GM19438 (cell line): ENCODE data around the gene ASIC4.

ENCODE experiments used
- ATAC-seq: cut with Tn5 transposase; IDR thresholded peaks from one replicate; pipeline ENCODE4 v1.9.1; 2021; ENCODE audit warnings: low read depth; ENCODE audit not compliant: unreplicated experiment

Gene ASIC4

DNA sequence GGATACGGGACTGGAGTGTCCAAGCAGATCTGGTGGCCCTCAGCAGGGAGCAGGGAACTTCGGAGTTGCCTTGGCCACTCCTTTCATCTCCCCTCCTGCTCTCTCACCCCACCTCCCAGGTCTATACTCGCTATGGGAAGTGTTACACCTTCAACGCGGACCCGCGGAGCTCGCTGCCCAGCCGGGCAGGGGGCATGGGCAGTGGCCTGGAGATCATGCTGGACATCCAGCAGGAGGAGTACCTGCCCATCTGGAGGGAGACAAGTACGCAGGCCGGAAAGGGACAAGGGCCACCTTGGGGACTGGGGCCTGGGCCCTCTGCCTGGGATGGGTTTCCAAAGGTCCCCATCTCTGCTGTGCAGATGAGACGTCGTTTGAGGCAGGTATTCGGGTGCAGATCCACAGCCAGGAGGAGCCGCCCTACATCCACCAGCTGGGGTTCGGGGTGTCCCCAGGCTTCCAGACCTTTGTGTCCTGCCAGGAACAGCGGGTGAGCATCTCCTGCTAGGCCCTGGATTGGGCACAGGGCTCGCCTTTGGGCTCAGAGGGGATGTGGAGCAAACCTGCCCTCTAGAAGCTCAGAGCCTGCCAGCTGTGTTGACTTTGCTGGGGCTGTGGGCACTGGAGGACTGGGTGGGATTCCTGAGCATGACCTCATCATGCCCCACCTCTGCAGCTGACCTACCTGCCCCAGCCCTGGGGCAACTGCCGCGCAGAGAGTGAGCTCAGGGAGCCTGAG is 17.5 kb downstream of the ASIC4 start:
- no peak for ATAC-seq

DNA sequence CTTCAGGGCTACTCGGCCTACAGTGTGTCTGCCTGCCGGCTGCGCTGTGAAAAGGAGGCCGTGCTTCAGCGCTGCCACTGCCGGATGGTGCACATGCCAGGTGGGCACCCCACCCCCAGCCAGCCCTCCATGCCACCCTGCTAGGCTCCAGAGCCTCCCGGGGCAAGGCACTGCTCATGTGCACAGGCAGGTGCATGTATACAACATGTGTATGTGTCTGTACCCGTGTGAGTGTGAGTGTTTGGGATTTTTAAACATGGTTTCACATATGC is 18.0 kb downstream of the ASIC4 start:
- ATAC-seq: no peak

DNA sequence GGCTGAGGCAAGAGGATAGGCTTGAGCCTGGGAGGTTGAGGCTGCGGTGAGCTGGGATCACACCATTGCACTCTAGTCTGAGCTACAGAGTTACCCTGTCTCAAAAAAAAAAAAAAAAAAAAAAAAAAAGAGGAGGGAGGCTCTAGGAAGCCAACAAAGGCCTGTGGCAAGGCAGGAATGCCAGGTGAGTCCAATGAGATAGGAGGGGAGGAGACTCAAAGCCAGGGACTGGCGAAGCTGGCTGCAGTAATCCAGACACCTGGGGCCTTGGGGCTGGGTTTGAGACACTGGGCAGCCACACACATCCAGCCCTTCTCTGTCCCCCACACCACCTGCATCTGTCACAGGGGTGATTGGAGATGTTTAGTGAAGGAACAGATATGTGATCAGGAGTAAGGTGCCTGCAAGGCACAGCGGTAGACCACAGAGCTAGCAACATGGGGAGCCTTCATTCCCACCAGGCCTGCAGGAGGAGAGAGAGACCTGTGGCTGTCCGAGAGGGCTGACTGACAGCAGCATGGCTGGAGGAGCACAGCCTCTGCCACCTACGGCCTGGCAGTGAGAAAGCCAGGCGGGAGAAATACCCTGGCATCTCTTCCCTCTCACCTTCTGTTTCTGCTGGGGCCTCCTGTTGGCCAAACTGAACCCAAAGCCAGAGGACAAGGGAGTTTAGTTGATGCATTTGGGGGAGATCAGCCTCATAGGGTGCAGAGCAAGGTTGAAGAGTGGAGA is 19.8 kb downstream of the ASIC4 start:
- no peak for ATAC-seq

DNA sequence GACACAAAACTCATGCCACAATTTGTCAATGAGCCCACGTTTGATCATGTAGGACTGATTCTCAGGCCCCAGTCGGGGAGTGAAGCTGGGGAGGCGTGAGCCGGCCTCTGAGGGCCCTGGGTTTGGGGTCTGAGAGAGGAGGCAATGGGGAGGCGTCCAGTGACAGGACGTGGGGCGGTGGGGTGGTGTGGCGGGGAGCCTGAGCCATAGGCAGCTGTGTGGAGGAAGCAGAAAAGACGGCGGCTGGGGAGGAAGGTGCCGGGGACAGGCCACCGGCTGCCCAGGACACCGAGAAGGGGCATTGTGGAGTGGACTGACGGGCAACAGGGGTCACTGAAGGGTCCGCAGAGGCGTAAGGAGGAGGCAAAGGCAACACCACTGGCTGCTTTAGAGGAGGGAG is 22.1 kb downstream of the ASIC4 start:
- ATAC-seq: no peak

DNA sequence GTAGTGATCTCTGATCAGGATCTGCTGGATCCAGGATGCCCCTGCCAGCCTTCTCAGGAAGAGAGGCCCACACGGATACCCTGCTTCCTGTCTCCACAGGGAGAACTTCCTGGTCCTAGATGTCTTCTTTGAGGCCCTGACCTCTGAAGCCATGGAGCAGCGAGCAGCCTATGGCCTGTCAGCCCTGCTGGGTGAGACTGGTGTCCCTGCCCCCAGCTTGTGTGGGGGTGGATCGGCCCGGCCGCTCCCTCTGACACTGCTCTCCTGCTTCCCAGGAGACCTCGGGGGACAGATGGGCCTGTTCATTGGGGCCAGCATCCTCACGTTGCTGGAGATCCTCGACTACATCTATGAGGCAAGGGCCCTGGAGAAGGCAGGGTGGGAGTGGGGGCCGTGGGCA is 22.7 kb downstream of the ASIC4 start:
- no peak for ATAC-seq

DNA sequence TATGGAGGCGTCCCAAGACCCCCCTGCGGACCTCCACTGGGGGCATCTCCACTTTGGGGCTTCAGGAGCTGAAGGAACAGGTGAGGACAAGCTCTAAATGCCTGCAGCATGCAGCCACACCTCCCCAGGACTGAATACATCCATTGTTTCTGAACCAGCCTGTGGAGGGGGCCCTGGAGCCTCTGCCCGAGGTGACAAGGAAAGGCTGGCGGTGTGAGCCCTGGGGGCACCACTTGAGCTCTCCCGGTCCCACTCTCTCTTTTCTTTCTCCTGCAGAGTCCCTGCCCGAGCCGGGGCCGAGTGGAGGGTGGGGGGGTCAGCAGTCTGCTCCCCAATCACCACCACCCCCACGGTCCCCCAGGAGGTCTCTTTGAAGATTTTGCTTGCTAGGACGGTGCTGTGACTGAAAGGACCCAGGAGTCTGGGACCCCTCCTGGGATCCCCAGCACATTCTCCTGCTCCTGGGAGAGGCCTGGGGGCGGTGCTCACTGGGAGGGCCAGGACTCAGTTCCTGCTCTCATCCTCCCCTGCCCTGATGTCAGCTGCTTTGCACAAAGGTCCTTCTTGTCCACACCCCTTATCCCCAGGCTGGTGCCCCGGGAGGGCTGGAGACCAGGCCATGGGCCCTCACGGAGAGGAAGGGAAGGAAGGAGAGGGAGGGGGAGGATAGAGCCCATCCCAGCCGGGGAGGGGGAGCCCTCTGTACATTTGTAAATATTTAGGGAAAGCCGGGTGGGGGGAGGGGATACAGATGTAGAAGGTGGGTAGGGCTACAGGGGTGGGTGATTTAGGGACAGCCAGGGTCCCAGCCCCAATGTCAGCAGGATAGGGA is 23.6 kb downstream of the ASIC4 start:
- ATAC-seq: no peak

DNA sequence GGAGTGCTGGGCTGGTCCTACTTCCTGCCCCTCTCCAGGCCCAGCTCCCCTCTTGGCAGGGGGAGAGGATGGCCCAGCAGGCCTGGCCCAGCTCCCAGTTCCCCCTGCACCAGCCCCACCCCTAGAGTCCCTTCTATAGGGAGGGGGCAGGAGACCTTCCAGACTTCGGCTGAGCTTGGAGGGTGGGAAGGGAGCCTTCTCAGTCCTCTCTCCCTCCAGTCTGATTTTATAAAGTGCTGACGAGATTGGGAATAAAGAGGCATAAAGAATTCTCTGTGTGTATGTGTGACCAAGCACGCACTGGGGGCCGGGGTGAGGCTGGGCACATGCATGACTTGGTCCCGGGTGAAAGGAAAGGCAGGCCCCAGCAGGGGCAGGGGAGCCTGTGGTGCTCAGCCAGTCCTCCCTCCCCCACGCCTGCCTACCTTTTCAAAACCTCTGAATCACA is 24.2 kb downstream of the ASIC4 start:
- ATAC-seq: no peak

DNA sequence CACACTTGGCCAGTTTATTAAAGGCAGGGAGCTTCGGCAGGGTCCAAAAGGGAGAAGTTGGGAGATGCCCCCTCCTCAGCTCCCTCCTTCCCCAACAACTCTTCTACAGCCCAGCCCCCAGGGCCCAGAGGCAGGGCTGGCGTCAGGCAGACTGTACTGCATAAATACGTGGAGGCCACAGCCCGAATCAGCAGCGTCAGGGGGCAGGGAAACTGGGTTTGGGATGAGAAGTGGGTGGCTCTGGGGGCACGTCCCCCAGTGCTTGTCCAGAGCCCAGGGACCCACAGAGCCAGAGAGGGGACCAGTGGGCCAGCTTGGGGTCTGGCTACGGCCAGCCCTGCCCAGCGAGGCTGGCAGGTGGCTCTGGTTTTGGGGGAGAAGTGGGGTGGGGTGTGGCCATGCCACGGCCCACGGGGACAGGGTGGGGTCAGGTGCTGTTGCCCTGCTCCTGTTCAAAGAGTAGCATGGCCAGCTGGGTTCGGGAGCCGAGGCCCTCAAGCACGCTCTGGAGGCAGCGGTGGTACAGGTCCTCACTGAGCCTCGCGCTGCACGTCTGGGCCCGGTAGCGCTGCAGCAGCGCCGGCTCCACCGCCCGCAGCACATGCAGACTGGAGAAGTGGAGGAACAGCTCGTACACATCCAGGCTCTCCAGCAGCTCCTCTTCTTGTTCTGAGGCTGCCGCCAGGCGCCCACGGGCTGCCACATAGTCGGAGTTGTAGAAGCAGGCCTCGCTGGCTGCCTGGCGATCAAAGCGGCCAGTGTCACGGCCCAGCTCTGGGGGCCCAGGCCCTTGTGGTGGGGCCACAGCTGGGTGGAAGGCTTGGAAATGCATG is 24.9 kb downstream of the ASIC4 start:
- ATAC-seq: no peak

DNA sequence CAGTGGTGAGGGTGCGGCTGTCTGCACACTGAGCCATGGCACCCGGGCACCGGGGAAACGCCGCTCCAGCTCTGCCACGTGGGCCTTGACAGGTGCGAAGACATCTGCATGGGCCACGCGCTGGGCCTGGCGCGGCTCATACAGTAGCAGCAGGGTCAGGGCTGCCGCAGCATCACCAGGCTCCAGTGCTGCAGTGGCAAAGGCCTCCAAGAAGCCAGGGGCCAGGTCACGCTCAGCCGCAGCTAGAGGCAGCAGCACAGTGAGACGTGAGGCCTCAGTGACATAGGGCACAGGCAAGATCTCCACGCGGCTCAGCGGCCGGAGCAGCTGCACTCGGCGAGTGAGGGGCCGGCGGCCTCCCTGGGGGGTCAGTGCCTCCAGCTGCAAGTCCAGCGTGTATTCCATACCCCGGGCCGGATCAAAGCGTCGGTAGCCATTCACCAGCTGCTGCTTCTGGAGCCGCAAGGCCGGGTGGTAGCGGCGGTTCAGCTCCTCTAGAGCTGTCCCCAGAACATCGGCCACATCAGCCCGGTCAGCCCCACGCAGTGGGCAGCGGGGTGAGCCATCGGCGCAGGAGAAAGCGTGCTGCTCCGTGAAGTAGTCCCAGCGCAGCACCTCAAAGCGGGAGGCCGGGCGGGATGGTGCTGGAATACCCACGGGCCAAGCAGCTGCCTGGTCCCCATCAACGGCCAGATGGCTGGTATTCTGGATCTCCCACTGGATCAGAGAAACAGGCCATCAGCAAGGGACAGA is 25.8 kb downstream of the ASIC4 start:
- ATAC-seq: no peak

DNA sequence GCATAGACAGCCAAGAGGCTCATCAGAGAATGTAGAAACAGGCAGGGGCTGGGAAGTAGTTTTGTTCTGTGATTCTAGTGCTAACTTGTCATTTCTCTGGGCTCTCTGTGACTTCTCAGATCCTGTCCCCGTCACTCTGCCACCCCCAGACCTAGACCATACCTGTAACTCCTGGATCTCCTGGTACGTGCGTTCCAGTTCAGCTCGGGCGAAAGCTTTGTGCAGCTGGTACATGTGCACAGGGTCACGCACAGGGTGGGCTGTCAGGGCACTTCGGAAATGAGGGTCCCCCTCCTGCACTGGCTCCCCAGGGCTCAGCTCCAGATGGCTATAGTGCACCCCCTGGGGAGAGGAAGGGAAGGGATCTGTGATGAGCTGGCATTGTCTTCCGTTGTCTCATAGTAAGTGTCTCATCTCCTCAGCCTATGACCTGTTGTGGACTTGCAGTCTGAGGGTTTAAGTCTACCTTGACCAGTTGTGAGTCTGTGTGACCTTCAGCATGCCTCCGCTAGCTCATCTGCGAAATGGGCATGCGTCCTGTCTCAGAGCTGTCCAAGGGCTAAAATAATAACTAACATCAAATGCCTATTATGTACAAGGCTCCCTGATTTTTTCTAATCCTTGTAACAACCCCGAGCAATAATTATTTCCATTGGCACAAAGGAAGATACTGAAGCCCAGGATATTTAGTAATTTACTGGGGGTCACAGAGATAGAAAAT is 26.7 kb downstream of the ASIC4 start:
- no peak for ATAC-seq

DNA sequence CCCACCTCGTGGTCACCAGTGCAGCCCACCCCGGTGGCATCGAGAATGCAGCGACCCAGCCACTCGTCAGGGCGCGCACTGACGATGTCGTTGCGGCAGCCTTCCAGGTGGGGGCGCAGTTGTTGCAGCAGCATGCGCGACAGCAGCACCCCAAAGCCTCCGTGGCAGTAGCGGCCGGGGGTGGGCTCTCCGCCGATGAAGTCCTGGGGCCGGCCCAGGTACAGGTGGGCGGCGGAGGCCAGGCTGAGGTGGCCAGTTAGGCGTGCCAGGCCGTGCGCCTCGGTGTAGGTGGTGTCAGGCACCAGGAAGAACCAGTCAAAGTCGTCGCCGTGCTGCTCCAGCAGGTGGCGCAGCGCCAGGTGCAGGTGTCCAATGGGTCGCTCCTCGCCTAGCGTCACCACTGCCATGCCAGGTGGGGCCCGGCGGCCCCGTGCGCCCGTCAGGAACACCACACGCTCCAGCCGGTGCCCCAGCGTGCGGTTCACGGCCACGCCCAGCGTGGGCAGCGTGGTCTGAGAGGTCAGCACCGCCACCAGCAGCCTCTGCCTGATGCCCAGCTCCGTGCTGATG is 27.4 kb downstream of the ASIC4 start:
- ATAC-seq: peak; percentile 48

DNA sequence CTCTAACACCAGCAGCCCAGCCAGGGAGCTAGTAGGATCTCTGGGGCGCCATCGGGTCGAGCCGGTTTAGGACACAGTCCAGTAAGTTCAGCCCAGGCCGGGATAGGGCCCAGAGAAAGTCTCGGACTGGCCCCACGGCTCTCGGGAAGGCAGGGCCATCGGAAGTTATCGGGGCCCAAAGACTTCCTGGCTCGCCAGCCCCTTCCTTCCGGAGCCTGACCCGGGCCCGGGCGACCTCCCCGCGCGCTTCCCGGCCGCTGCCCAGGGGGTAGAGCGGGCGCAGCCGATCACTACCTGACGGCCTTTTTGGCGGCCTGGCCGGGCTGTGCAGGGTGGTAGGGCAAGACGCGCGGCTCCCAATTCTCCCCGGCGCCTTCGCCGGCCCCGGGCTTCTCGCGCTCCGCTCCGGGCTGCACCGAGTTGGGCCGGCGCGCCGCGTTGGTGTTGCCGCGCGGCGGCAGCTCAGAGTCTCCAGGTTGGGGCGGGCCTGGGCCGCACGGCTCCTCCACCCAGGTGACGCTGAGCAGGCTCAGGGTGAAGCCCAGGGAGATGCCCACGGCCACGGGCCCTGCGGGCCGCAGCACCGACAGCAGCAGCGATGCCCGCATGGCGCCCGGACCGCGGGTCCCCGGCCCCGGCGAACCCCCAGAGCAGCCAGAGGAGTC is 28.8 kb downstream of the ASIC4 start:
- peak; percentile 31 for ATAC-seq

DNA sequence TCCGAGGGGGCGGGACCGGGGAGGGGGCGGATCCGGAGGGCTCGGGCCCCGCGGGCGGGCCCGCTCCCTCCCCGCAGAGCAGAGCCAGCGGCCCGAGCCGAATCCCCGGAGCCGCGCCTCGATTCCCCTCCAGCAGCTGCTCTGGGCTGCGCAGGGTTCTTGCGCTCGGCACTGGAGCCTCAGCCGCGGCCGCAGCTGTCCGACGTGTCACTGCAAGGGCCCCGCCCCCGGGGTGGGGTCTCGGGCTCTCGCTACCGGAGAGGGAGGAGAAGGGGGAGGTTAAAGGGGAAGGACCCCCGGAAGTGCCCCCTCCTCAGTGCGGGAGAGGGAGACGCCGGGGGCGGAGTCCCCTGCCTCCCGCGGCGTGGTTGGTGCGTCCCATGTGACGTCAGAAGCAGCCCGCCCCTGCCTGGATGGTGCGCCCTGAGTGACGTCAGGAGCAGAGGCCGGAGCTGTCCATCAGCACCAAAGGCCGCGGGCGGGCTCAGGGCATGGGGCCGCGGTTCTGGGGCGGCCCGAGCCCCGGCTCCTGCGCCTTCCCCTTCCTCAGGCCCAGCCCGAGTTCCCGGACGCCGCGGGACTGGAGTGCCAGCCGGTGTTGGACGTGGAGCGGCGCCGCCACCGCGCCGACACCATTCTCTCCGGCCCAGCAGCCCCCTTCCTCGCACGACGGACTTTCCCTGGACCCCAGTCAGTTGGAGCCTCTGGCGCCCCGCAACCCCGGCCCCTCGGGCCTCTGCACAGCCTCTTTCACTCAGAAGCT is 29.5 kb downstream of the ASIC4 start, which contains the start of the genes CHPF and TMEM198:
Gene CHPF, minus strand, starts transcription at position 214 of the 763 bp plus-strand sequence. CDS start 271 bp downstream, outside the sequence.
Gene TMEM198, plus strand, starts transcription at position 433 of the 763 bp plus-strand sequence. CDS start 700 bp downstream, outside the sequence.
- ATAC-seq: peak; percentile 66

DNA sequence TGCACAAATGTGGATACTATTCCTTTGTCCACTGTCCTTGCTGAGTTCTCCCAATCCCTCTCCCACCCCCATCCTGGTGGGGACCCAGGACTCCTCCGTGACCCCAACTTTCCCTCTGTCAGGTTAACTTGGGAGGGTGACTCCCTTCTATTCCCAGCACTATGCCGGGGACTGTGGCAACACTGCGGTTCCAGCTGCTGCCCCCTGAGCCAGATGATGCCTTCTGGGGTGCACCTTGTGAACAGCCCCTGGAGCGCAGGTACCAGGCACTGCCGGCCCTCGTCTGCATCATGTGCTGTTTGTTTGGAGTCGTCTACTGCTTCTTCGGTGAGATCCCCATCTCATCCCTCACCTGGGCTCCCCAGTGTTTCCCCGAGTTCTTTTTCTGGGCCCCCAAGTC is 30.3 kb downstream of the ASIC4 start:
- no peak for ATAC-seq

DNA sequence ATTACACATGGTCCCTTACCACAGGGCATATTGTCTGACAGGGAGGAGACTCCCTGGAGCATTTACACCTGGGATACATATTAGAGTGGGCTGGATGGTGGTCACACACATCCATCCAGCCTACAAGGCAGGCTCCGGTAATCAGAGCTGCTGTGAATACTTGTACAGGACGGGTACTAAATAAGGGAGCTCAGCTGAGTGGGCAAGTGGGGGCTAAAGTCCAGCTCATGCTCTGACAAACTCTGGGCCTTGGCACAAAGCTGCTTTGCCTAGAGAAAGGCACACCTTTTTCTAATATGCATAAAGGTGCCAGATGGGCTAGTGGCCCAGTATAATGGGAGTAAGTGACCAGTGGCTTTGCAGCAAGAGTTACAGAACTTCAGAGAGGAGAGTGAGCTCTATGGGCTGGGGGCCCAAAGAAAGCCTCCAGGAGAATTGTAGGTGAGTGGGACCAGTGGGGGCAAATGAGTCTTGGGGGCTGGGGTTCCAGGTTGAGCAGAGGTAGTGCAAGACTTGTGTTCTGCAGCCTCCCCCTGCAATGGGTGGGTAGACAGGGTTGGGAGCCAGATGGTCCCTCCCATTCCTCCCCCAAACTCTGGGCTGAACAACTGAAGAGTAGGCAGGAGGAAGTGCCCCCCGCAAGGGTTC is 31.1 kb downstream of the ASIC4 start:
- ATAC-seq: no peak

DNA sequence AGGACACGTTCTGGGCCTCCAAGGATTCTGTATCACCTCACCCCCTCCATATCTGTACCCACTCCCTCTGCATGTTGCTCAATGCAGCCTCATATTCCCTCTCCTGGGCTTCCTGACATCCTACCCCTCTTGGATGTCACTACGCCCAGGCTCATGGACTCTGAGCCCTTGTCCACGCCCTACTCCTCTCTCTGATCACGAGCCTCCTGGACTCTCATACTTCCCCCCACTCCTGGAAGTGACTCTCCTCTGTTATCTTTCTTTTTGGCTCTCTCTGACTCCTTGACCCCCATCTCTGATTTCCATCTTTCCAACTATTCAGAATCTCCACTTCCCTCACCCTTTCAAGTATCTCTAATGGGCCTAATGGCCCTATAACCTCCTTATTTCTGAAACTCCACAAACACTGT is 31.7 kb downstream of the ASIC4 start:
- no peak for ATAC-seq

DNA sequence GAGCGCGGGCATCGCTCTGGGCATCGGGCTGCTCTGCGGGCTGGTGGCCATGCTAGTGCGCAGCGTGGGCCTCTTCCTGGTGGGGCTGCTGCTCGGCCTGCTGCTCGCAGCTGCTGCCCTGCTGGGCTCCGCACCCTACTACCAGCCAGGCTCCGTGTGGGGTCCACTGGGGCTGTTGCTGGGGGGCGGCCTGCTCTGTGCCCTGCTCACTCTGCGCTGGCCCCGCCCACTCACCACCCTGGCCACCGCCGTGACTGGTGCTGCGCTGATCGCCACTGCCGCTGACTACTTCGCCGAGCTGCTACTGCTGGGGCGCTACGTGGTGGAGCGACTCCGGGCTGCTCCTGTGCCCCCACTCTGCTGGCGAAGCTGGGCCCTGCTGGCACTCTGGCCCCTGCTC is 33.3 kb downstream of the ASIC4 start:
- ATAC-seq: no peak
